Measurements from ENCODE around the gene SAMD13. TPM values are rescaled to one million over a fixed set of nuclear protein-coding genes. Genes with fewer than 3 reads are reported as not detected.

Gene SAMD13
- total RNA-seq, 1 experiment from 2014 or later, result 0.61 TPM

- no peak overlapping the region for H3K9ac ChIP-seq (ENCODE audit: extremely low read depth, insufficient read length, low read length)
- no peak for DNase-seq
Measured at GRCh38 chr1:84350104-84350503, 48.6 kb downstream of the SAMD13 start.

More at GRCh38 chr1:84350104-84350503, 48.6 kb downstream of the SAMD13 start:
- H3K18ac ChIP-seq (ENCODE audit: insufficient read length, low read depth, low read length), result no peak overlapping the region
- H2BK12ac ChIP-seq (ENCODE audit: insufficient read length, low read depth, low read length), result no peak overlapping the region
- H3K23ac ChIP-seq (ENCODE audit: insufficient read length, low read depth, low read length), result no peak overlapping the region
- no peaks in the 10 kb centered on the region for H3K23me2 ChIP-seq (ENCODE audit: insufficient read length, low read depth, low read length, poor library complexity, severe bottlenecking)
- H3K4me2 ChIP-seq (ENCODE audit: insufficient read depth, insufficient read length, low read length), result no peak overlapping the region
- H2BK120ac ChIP-seq (ENCODE audit: low read depth, low read length, poor library complexity, severe bottlenecking), result no peak overlapping the region
- H3K79me1 ChIP-seq (ENCODE audit: insufficient read depth, low read depth, low read length, poor library complexity, severe bottlenecking), result no peaks in the 10 kb centered on the region
- no peak overlapping the region for H4K91ac ChIP-seq (ENCODE audit: insufficient read length, low read depth, low read length)
- no peaks in the 10 kb centered on the region for H4K20me1 ChIP-seq (ENCODE audit: control insufficient read depth, insufficient read depth, insufficient read length)
- H2BK20ac ChIP-seq (ENCODE audit: low read depth, low read length, poor library complexity, severe bottlenecking), result no peak overlapping the region
- H4K8ac ChIP-seq (replicated peaks; ENCODE audit: insufficient read length, low read depth, low read length), result no peak overlapping the region
- H3K27ac Mint-ChIP-seq, result no peak overlapping the region
- no CpG with 5 or more reads among the region's 3 CpGs for WGBS (ENCODE audit: extremely low coverage, insufficient read length, low lambda C conversion rate)
- no peaks in the 10 kb centered on the region for H3K27me3 ChIP-seq (ENCODE audit: insufficient read depth, low read length)
- H4K5ac ChIP-seq (ENCODE audit: insufficient read length, low read depth, low read length), result no peak overlapping the region
- H3K4me1 ChIP-seq (ENCODE audit: insufficient read depth, low read length), result no peaks in the 10 kb centered on the region
- H3K27me3 Mint-ChIP-seq (ENCODE audit: low read depth), result no peaks in the 10 kb centered on the region
- no peak overlapping the region for H2AFZ ChIP-seq (ENCODE audit: low read length)
- no peak overlapping the region for H3K4me3 Mint-ChIP-seq
- no peaks in the 10 kb centered on the region for H3K9me3 ChIP-seq (ENCODE audit: control insufficient read depth, low read depth, low read length)
- H3K56ac ChIP-seq (ENCODE audit: insufficient read length, low read depth, low read length), result no peak overlapping the region
- no peak overlapping the region for H2AK5ac ChIP-seq (ENCODE audit: insufficient read length, low read length)
- H3K36me3 Mint-ChIP-seq (ENCODE audit: insufficient read depth in 1 of 3, low read depth in 3 of 3), result no peaks in the 10 kb centered on the region
- no peak overlapping the region for H3T11ph ChIP-seq (ENCODE audit: low read length)
- no peak overlapping the region for H2BK5ac ChIP-seq (ENCODE audit: insufficient read length, low read length)
- H3K14ac ChIP-seq (ENCODE audit: insufficient read depth, low read length), result no peak overlapping the region
- H3K9me3 Mint-ChIP-seq, result no peaks in the 10 kb centered on the region
- no peaks in the 10 kb centered on the region for H3K79me2 ChIP-seq (ENCODE audit: insufficient read depth, low read length)
- no peak overlapping the region for H3K4ac ChIP-seq (ENCODE audit: low read depth, low read length)
- no peak overlapping the region for H2BK15ac ChIP-seq (ENCODE audit: low read depth, low read length)
- TF ChIP-seq, protein P1, sequence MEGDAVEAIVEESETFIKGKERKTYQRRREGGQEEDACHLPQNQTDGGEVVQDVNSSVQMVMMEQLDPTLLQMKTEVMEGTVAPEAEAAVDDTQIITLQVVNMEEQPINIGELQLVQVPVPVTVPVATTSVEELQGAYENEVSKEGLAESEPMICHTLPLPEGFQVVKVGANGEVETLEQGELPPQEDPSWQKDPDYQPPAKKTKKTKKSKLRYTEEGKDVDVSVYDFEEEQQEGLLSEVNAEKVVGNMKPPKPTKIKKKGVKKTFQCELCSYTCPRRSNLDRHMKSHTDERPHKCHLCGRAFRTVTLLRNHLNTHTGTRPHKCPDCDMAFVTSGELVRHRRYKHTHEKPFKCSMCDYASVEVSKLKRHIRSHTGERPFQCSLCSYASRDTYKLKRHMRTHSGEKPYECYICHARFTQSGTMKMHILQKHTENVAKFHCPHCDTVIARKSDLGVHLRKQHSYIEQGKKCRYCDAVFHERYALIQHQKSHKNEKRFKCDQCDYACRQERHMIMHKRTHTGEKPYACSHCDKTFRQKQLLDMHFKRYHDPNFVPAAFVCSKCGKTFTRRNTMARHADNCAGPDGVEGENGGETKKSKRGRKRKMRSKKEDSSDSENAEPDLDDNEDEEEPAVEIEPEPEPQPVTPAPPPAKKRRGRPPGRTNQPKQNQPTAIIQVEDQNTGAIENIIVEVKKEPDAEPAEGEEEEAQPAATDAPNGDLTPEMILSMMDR (conservative IDR thresholded peaks at IDR 0.05), result no peak
- peaks cover 3% of the 10 kb centered on the region in 2 experiments; a peak in 1 of 4 replicates for H3K4me1 Mint-ChIP-seq
- no peak overlapping the region for H3K27ac ChIP-seq (ENCODE audit: insufficient read length, low read depth, low read length)
